Forelimb muscle (tissue), 1 donor: ENCODE measurements around the gene CLC. TPM values are rescaled to one million over a fixed set of nuclear protein-coding genes. Genes with fewer than 3 reads are reported as not detected.

Experiments
- polyA plus RNA-seq: library from polyadenylated mRNA; unstranded; fragments of 120-200 nt; gene quantifications from one replicate; pipeline ENCODE4 v1.2.1, GENCODE V29; 2013; ENCODE audit not compliant: insufficient read length

Gene CLC
- polyA plus RNA-seq, 1 donor: 1.3 TPM

Other genes starting within 250 kb of the CLC start
- 0.10 TPM for gene DLL3, start 239.1 kb downstream of the CLC start, polyA plus RNA-seq
- gene SELENOV, start 222.9 kb downstream of the CLC start, polyA plus RNA-seq: not detected
- gene EID2B, start 205.2 kb downstream of the CLC start, polyA plus RNA-seq: 2.0 TPM
- 8.8 TPM for gene EID2, start 197.9 kb downstream of the CLC start, polyA plus RNA-seq
- gene LGALS13, start 135.5 kb downstream of the CLC start, polyA plus RNA-seq: 0.25 TPM
- gene LGALS16, start 82.1 kb downstream of the CLC start, polyA plus RNA-seq: not detected
- gene LGALS14, start 33.5 kb downstream of the CLC start, polyA plus RNA-seq: 0.30 TPM
- not detected for gene LEUTX, start 40.8 kb upstream of the CLC start, polyA plus RNA-seq
- gene DYRK1B, start 96.1 kb upstream of the CLC start, polyA plus RNA-seq: 53.2 TPM
- gene FBL, start 108.3 kb upstream of the CLC start, polyA plus RNA-seq: 215 TPM
- gene FCGBP, start 196.6 kb upstream of the CLC start, polyA plus RNA-seq: 5.6 TPM
- gene PSMC4, start 233.1 kb upstream of the CLC start, polyA plus RNA-seq: 54.5 TPM